Measurements from ENCODE around the gene CDKN2AIPNL.

The CDKN2AIPNL gene, protein sequence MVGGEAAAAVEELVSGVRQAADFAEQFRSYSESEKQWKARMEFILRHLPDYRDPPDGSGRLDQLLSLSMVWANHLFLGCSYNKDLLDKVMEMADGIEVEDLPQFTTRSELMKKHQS

DNA sequence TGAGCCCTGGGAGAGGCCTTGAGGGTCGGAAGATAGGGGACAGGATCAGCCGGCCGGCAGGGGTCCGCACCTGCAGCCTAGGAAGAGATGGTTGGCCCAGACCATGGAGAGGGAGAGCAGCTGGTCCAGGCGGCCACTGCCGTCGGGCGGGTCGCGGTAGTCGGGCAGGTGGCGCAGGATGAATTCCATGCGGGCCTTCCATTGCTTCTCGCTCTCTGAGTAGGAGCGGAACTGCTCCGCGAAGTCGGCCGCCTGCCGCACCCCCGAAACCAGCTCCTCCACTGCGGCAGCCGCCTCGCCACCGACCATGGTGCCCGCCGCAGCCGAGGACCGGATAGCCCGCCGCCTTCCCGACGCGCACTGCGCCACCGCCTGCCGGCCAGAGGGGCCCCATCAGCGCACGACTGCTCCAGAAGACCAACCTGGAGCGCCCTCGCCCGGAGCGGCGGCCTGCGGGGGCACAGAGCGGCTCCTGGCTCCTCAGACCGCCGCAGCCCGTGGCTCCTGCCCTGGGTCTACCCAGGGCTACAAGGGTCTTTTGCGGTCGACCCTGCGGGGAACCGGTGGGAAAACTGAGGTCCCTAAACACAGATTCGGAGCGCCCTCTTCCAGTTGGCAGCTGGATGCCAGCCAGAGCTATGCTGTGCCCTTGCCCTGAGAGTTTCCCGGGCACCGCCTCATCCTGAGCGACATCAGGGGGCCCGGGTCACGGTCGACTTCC lies at the start of gene CDKN2AIPNL:
Gene CDKN2AIPNL (minus strand): TSS at position 336 of the 721 bp plus-strand sequence. CDS start 27 bp downstream, at position 309.
- DNase-seq: peak; percentile 84

DNA sequence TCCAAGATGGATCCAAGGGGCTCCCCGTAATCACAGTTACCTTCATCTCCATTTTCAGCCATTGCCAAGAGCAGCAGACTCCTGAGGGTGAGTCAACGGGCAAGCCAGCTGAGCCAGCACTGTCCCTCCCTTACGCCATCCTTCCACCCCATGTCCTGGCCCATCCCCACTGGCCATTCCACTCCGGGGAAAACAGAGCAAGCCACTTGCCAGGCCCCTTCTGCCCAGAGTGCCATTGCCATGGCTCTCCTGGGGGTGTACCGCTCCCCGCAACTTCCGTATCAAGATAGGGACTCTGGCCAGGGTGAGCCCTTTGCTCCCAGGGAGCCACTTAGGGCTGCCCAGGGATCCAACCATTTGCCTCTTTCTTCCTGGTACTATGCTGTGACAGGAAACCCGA lies 48.9 kb upstream of the CDKN2AIPNL start:
- no peak for DNase-seq

DNA sequence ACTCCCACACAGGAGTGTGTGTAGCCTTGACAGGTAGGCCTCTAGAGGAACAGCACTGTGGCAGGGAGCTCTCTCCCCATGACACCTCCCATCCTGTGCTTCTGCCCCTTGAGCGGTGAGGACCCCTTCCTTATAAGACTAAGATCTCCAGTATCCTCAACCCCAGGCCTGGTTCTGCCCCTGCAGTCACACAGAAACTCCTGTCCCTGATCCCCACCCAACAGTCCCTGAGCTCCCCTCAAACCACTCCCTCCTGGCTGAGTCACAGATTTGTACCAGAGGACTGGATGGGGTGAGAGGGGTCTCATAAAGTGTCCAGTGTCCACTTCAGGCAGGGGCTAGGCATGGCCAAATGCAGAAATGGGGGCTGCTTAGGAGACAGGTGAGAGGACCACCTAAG lies 47.8 kb upstream of the CDKN2AIPNL start:
- no peak for DNase-seq

DNA sequence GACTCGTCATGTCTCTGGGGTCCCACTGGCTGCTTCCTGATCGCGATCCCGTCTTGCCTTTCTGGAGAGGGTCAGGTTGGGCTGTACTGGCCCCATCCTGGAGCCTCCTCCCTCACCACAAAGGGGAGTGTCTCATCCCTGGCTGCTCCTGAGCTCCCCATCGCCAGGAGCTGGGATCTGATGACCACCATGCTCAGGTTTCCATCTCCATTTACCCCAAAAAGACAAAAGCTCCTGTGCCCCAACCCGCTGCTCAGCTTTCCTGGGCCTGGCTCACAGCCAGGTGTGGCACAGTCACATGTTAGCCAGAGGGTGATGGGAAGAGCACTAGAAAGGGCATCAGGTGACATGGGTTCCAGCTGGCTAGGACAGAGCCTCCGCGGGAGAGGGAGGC lies 47.3 kb upstream of the CDKN2AIPNL start:
- no peak for DNase-seq

DNA sequence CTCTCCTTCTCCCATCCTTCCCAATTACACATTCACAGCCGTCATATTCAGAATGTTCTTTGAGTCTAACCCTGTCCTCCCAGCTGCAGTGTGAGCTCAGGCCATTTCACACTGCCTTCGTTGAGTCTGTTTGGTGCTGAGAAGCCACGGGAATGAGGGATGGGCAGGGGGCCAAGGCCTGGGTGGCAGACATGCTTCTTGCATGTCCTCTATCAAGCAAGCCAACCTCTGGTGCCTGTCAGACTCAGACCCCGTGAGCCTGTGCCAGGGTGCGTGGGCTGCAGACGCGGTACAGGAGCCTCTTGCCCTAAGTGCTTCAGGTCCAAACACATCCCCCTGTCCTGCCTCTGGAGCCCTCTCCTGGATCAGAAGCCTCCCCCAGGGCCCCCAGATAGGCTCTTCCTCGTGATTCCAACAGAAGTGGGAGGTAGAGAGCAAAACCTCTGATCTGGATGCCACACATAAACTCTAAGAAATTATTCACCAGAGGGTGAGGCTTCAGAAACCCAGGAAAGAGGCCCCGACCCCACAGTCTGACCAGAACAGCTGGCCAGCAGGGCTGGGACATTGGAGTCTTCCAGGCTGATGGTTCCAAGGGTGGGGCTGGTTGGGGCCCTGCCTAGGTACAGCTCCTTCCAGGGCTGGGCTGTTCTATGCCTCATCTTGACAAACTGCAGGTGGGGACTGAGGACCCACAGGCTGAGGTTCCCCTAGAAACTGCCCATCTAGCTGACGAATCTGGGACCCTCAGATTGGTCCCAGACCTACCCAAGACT lies 46.7 kb upstream of the CDKN2AIPNL start:
- no peak for DNase-seq

DNA sequence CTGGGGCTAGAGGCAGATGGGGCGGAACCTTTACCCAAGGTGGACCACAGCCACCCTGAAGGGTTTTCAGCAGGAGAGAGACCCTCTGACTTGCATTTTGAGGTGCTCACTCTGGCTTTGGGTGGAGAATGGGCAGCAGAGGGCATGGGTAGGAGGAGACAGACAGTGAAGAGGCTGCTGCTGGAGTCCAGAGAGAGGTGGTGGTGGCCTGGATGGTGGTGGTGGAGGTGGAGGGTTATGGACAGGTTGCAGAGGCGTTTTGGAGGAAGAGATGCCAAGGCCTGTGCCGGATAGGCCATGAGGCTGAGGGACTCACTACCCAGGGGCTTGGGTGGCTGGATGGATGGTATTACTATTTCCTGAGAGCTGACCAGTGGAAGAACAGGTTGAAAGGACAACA lies 46.1 kb upstream of the CDKN2AIPNL start:
- DNase-seq: no peak

DNA sequence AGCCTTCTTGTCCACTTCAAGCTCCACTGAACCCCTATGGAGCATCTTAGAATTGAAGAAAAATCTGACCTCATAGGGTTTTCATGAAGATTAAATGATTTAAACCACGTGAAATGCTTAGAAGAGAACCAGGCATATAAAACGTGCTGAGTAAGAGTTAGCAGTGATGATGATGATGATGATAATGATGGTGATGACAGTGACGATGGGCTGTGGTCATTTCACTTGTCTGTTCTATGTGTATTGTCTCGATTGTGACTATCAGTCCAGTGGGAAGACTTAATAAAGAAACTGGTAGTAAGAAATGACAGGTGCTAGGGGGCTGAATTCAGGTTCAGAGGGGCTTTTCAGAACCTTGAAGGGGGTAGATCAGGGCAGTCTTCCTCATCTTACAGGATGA lies 45.1 kb upstream of the CDKN2AIPNL start:
- DNase-seq: no peak

DNA sequence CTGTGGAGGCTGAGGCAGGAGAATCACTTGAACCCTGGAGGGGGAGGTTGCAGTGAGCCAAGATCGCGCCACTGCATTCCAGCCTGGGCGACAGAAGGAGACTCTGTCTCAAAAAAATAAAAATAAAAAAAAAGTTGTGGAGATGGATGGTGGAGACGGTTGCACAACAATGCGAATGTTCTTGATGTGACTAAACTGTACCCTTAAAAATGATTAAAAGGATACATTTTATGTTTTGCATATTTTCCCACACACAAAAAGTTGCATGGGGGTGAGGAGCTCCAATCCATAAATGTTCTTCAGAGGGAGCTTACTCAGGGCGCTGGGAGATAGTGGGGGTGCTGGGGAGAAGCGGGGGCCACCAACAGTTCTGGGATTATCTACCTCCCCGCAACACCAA lies 43.8 kb upstream of the CDKN2AIPNL start:
- no peak for DNase-seq

DNA sequence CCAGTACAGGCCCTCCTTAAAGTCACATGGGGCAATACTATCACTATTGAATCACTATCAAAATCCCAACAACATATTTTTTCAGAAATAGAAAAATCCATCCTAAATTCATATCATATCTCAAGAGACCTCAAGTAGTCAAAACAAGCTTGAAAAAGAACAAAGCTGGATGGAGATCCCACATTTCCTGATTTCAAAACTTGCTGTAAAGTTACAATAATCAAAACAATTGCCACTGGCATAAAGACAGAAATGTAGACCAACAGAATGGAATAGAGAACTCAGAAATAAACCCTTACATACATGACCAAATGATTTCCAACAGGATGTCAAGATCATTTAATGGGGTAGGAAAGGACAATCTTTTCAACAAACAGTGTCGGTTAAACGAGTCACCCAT lies 41.3 kb upstream of the CDKN2AIPNL start:
- DNase-seq: no peak

DNA sequence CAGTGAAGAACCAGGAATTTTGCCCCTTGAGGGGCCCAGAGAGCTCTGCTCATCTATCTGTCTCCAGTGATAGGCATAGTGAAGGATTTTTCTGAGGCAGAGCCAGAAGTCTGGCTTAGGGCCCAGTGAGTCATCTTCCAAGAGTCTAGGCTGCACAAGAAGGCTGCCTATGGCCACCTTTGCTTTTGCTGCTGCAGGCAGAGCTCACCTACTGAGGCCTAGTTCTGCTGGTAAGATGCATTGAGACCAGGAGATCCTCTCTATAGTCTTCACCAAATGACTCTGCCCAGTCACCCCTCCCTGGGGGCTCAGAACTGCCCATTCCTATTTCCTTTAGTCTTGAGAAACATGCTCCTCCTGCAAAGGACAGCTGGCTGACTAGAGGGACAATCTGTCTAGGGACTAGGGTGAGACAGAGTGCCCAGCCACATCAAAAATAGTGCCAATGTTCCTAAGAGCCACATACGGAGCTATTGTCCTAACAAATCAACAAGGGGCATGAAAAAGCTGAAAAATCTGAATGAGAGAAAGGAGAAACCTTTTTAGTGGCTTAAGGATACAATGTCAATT lies 40.3 kb upstream of the CDKN2AIPNL start:
- DNase-seq: no peak

DNA sequence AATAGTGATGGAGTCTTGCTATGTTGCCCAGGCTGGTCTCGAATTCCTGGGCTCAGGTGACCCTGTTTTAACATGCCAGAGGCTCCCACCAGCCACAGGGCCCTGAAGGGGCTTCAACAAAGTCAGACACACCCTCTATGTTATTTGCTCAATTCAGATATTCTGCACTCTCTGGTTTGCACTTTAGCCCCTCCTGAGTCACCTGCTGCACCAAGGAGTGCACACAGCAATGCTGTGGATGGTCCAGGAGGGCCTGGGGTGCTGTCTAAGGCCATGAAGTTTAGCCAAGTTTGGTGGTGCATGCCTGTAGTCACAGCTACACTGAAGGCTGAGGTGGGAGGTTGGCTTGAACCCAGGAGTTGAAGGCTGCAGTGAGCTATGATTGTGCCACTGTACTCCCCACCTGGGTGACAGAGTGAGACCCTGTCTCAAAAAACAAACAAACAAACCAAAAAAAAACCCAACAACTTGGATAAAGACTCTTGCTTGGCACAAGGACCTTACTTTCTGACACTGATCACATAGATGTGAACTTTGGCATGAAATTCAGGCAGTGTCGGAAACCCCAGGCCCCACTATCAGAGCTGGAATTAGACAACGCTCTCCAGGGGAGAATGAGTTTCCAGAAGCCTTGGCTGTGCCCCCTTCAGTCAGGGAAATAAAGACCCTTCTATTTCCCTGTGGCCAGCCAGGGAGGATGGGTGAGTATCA lies 39.7 kb upstream of the CDKN2AIPNL start:
- DNase-seq: no peak

DNA sequence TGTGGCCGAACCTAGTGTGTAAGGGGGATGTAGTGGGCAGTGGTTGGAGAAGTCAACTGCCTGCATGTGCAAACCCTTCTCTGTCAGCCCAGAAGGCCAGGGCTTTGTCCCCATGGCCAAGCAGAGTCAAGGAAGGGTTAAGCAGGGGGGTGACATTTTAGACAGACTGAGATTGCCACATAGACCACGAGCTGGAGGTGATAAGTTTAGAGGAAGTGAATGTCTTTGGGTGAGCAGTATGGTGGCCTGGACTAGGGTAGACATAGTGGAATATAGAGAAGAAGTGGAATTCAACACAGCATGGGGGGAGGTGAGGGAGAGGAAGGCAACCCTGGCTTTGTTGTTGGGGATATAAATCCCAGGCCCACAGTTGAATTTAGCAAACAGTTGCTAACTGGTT lies 38.7 kb upstream of the CDKN2AIPNL start:
- DNase-seq: no peak

DNA sequence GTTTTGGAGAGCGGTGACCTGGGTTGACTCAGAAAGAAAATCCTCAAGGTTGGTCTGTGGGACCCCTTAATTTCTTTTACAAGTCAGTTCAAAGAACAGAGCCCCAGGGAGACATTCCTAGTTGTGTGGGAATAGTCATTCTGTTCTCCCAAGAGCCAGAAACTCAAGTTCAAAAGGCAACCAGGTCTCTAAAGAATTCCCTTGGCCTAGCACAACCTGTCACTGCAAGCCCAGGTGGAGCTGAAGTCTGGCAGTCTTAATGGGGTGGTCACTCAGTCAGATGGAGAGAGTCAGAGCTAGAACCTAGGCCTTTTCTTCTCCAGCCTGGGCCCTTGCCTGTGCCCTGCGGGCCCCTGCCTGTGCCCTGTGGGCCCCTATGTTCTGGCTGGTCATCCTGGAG lies 37.5 kb upstream of the CDKN2AIPNL start:
- no peak for DNase-seq

DNA sequence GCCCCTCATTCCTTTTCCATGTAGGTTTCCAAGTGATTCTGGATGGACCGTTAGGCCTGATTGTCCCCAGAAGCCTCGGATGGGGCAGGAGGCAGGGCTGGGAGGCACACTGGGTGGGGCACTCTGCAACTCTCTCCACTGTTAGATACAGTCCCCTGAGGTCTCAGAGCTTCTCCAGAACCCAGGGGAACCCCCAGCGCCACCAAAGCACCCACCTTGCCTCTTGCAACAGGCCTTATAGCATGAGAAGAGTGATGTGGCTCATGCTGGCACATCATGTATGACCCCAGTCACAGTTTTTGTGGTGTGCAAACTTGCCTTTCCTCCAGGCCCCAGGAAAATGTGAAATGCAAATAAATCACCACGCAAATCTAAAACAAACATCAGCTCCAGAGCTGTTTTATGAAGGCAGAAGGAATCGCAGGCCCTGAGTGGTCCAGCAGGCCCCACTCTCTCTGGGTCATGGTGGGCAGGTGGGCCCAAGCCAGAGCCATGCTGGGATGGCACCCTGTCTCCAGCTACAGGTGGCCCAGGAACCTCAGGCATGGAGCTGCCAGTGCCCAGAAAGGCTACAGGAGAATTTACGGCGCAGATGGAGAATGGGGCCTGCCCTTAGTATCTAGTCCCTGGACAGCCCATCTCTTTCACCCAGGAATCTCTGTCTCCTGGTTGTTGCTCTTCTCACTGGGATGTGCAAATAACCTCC lies 36.3 kb upstream of the CDKN2AIPNL start:
- no peak for DNase-seq

DNA sequence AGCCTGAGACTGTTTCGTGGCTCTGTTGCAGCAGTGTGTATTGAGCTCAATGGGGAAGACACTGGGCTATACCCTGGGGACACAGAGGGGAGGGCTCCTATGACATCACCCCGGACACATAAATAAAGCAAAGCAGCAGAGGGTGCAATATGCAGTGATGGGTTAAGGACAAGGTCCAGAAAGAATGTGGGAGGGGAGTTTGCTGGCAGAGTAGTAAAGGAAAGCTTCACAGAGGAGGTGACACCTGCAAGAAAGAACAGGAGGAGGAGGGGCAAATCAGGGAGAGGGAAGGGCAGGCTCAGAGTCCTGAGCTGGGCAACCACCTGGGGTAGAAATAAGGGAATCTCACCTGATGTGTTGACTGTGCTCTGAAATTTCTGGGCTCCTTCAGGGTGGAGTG lies 35.3 kb upstream of the CDKN2AIPNL start:
- DNase-seq: no peak

DNA sequence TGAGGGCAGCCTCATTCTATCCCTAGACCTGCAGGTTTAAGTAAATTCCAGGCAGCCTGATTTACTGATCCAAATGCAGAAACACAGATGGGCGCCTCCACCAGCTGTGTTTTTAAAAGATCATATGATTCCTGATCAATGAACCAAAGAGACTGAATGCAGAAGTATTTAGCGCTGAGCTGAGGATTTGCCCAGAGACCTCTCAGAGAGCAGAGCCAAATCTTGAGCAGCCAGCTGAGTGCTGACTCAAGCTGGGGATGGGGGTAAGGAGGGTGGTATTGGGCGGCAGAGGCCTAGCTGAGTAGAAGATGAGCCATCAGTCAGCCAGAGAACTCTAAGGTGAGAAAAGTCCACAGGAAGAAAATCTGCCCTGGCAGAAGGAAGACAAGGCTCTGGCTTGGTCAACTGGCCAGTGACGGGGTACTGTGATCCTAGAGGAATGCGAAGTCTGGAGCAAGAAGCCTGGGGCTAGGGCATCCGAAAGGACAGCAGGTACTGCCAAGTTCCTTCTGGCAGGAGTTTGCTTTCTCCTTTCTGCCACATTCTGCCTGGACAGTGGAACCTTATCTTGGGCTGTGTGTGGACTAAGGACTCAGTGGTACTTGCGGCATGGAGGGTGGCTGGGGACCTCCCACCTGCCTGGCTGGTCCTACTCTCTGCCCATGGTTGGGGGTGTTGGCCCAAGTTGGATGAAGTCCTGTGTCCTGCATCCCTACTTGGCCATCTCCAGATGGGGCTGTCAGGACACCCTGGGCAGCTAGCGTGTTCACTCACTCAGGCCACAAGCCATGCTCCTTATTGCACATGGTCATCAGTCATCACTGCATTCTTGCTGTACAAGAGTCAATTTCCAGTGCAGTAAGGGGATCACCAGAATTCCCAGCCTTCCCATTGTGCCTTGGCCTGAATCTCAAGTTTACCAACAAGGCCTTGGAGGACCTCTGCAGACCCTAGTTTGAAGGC lies 34.5 kb upstream of the CDKN2AIPNL start:
- no peak for DNase-seq

DNA sequence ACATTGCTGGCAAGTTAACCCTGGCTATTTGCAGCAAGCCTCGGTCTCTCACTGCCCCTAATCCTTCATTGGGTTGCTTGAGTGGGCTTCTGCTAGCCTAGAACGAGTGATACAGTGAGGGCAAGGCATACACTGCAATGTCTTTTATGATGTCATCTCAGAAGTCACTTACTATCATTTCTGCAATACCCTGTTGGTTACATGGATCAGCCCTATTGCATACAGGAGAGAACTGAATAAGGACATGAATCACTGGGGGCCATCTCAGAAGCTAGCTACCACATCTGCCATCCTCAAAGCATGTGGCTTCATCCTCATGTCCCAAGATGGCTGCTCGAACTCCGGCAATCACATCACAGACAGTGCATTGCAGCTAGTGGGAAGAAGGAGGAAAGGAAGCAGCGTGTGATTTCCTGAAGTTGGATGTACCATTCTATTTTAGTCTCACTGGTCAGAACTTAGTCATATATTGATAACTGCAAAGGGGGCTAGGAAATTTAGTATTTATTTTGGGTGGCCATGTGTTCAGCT lies 33.3 kb upstream of the CDKN2AIPNL start:
- no peak for DNase-seq

DNA sequence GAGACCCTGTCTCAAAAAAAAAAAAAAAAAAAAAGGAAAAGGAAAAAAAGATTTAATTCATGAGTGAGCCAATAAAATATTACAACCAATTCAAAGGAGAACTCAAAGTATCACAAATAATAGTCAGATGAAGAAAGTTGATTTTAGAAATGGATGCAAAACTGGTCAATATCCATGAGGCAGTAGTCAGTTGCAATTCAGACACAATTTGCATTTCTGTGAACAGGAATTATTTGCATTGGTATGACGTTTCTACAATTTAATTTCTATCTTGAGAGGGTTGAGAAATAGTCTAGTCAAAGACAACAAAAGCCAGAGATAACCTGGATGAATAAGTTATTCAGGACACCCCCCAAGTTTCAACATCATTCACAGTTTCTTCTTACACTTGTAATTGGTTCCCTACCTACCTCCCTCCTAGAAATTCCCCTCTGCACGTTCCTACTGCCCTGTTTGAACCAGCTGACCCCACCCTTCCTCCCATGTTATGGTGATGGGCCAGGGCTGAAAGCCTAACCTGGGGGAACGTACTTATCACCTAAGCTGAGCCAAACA lies 28.6 kb upstream of the CDKN2AIPNL start:
- no peak for DNase-seq

DNA sequence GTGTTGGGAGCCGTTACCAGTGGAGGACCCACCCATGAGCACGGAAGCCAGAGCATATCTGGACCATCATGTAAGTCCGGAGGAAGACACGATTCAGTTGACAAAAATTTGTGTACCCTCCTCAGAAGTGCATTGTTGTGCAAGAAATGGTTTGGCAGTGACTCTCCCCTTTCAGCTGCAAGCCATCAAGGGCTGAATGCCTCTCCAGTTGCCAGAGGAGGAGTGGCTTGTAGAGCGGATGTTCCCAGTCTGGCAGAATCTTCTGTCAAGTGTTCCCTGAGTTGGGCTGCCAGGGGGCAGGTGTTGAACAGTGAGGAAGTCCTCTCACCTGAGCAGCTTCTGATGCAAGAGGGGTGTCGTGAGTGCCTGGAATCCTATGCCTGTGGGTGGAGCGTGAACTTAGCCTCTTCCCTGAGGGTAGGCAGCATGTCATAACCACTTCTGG lies 27.6 kb upstream of the CDKN2AIPNL start:
- peak; percentile 27 for DNase-seq

DNA sequence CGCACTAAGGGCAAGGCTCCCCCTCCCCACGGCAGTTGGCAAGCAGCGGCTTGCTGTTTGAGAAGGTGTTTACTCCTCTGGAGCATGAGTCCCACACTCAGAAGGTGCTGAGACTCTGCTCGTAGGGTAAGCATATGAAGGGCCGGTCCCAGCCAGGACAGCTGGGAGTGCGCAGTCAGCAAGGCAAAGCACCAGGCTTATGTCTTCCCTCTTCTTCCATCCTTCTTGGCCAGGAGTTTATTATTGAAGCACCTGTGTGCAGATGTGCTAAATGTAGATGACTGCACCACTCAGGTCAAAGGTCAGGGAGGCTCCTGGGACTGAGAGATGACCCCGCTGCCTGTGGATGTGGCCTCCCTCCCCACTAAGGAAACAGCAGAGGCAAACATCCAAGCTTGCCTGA lies 27.0 kb upstream of the CDKN2AIPNL start:
- DNase-seq: no peak

All from NCI-H1092 treated with DMSO at 0.1 percent for 48 hours (cell line).